Neutrophil (primary cell): ENCODE data around the gene RAPH1.
"Not testable (repeated sequence)": the region's sequence is repeated elsewhere in the genome, so short reads cannot be mapped to it uniquely, and the experiment has no call there.

ENCODE experiments used
- H3K27ac ChIP-seq: fragments of 200-600 bp; sonication (generic); 2 replicates; pipeline ENCODE4 v1.5.1; 2016; ENCODE audit warnings: mild to moderate bottlenecking, moderate library complexity
- H3K27me3 ChIP-seq: fragments of 200-600 bp; sonication (generic); 2 replicates; pipeline ENCODE4 v1.6.0; 2016; ENCODE audit warnings: mild to moderate bottlenecking
- H3K36me3 ChIP-seq: fragments of 200-600 bp; sonication (generic); 2 replicates; pipeline ENCODE4 v1.5.1; 2017
- H3K4me1 ChIP-seq, 2 experiments: fragments of 200-600 bp in 1 of 2; sonication (generic) in 1 of 2; 1 replicate in 1 of 2; 2 replicates in 1 of 2; pipeline versions ENCODE4 v1.5.1 to v1.6.1; 2013 to 2016; ENCODE audit warnings: low read depth in 1 of 2, low read length in 1 of 2, mild to moderate bottlenecking in 1 of 2, moderate library complexity in 1 of 2; ENCODE audit not compliant: control insufficient read depth in 1 of 2, insufficient read depth in 1 of 2
- H3K4me3 ChIP-seq, 2 experiments: fragments of 200-600 bp in 1 of 2; sonication (generic) in 1 of 2; 1 replicate in 1 of 2; 2 replicates in 1 of 2; pipeline ENCODE4 v1.5.1; 2013 to 2016; ENCODE audit warnings: low read depth in 1 of 2, low read length in 1 of 2, mild to moderate bottlenecking in 1 of 2, moderate library complexity in 1 of 2
- H3K9me3 ChIP-seq: fragments of 200-600 bp; sonication (generic); 2 replicates; pipeline ENCODE4 v1.5.1; 2016
- CTCF ChIP-seq: fragments of 200-600 bp; sonication (generic); IDR thresholded peaks from 2 replicates; pipeline ENCODE4 v1.5.1; 2016; ENCODE audit warnings: antibody characterized with exemption

RAPH1 gene

DNA sequence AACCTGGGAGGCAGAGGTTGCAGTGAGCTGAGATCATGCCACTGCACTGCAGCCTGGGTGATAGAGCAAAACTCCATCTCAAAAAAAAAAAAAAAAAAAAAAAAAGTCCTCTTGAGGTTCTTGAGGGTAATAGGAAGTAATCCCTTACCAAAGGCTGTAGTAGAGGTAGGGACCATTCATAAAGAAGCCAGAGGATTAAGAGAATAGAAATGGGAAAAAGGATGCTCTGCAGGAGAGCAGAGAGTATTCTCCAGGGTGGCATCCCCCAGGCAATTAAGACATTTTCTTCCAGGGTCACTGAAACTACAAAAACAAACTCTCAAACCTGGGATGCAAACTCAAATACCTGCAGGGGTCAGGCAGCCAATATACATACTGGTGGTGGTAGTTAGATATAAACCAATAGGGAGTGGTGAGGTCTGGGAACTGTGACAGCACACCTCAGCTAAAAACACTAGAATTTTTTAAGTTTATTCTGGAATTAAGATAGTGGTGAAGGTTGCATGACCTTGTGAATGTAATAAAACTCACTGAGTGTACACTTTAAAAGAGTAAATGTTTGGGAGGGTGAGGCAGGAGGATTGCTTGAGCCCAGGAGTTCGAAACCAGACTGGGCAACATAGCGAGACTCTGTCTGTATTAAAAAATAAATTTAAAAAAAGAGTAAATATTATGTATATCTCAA, 24.7 kb downstream of the RAPH1 start:
- Histone ChIP-seq H3K4me3 (no peak overlapping the region), H3K36me3 (no peaks in the 10 kb centered on the region), H3K9me3 (no peaks in the 10 kb centered on the region), H3K4me1 (no peaks in the 10 kb centered on the region), H3K27ac (no peak overlapping the region), H3K27me3 (peaks cover 7% of the 10 kb centered on the region)
- TF ChIP-seq CTCF: no peak

DNA sequence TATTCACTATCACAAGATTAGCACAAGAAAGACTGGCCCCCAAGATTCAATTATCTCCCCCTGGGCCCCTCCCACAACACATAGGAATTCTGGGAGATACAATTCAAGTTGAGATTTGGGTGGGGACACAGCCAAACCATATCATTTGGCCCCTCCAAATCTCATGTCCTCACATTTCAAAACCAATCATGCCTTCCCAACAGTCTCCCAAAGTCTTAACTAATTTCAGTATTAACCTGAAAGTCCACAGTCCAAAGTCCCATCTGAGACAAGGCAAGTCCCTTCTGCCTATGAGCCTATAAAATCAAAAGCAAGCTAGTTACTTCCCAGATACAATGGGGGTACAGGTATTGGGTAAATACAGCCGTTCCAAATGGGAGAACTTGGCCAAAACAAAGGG, 31.6 kb downstream of the RAPH1 start:
- not testable (repeated sequence) for H3K27ac ChIP-seq, H3K36me3 ChIP-seq, H3K9me3 ChIP-seq, H3K4me3 ChIP-seq, H3K27me3 ChIP-seq
- H3K4me1 ChIP-seq: peaks cover 15 to 21% of the 10 kb centered on the region in 2 experiments

DNA sequence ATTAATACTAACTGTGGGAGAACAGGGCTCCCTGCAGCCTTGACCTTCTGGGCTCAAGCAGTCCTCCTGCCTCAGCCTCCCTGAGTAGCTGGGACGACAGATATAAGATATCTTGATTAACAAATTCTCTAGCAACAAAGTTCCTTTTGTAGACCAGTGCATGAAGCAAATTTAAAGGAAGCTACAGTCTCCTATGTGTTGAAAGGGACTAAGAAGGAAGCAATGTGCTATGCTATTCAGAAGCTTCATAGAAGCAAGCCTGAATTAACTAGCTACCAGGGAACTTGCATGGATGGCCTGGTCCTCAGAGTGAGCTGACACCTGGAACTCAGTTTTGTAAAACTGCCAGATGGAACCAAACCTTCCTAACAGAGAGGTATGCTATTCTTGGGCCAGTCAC, 33.2 kb downstream of the RAPH1 start:
- H3K36me3 ChIP-seq: no peaks in the 10 kb centered on the region
- H3K27ac ChIP-seq: no peak overlapping the region
- no peaks in the 10 kb centered on the region for H3K27me3 ChIP-seq
- H3K4me1 ChIP-seq: peaks cover 15 to 21% of the 10 kb centered on the region in 2 experiments
- no peaks in the 10 kb centered on the region for H3K9me3 ChIP-seq
- H3K4me3 ChIP-seq: no peak overlapping the region
- no peak for TF ChIP-seq CTCF

DNA sequence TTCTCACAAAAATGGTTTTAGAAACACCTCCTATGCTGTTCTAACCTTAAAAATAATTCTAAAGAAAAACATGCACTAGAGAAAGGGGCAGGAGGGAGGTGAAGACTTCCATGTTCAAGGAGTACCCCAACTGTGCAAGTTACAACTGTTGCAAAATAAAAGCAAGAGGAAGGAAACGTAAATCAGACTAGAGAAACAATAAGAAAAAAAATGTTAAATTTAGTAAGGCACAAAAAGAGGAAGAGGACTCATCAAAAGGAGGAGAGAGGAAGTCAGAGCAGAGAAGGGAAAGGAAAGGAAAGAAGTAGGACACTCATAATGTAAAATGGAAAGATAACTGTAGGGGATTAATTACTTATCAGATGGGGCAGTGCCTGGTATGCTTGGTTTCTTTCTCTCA, 34.1 kb downstream of the RAPH1 start:
- Histone ChIP-seq H3K27me3 (peaks cover under 1% of the 10 kb centered on the region), H3K9me3 (no peaks in the 10 kb centered on the region), H3K27ac (peak overlapping the region; percentile 21), H3K36me3 (no peaks in the 10 kb centered on the region), H3K4me1 (peaks cover 15 to 21% of the 10 kb centered on the region in 2 experiments), H3K4me3 (no peak overlapping the region)
- no peak for TF ChIP-seq CTCF

DNA sequence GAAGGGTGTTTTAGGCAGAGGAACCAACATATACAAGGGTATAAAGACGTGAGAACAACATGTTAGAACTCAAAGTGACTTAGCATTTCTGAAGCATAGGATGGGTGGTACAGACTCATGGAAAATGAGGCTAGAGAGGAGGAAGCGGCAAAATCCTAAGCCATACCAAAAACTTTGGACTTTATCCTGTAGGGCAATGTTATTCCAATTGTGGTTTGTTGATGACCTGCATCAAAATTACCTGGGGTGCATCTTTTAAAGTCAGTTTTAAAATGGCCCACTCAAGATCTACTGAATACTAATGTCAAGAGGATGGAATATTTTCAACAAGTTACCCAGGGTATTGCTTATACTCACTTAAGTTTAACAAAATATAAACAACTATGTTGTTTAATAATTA, 34.8 kb downstream of the RAPH1 start:
- TF ChIP-seq CTCF: no peak
- H3K36me3 ChIP-seq: no peaks in the 10 kb centered on the region
- H3K27ac ChIP-seq: no peak overlapping the region

DNA sequence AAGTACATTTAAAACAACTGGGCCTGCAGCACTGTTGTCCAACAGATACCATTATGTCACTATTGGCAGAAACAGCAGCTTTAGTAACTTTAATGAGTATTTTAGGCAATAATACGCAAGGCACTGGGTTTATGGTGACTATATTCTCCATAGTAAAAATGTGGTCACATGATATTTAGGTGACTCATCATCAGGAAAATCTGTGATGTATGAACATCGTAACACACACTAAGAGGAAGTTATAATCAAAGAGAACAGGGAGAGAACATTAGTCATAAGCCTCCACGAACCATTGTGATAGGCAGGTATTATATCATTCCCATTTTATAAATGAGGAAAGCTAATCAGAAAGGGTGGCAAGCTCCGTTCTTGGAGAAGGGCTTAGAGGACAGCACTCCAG, 36.9 kb downstream of the RAPH1 start:
- no peaks in the 10 kb centered on the region for H3K9me3 ChIP-seq
- H3K27me3 ChIP-seq: peaks cover 5% of the 10 kb centered on the region
- H3K4me1 ChIP-seq: peaks cover 15 to 21% of the 10 kb centered on the region in 2 experiments
- H3K4me3 ChIP-seq: no peak overlapping the region
- H3K36me3 ChIP-seq: no peaks in the 10 kb centered on the region
- no peak overlapping the region for H3K27ac ChIP-seq
- no peak for TF ChIP-seq CTCF

More for the DNA sequence above, 34.8 kb downstream of the RAPH1 start:
- no peak overlapping the region for H3K4me3 ChIP-seq
- no peaks in the 10 kb centered on the region for H3K9me3 ChIP-seq
- peaks cover 15 to 21% of the 10 kb centered on the region in 2 experiments for H3K4me1 ChIP-seq
- H3K27me3 ChIP-seq: peaks cover 5% of the 10 kb centered on the region
